Fibroblast of the conjunctiva (primary cell): ENCODE results near the gene PPP1R17.

ENCODE experiments used
- DNase-seq: peaks from one replicate; pipeline ENCODE4 v3.0.0-alpha.2; 2010; ENCODE audit warnings: low read depth

PPP1R17 gene

DNA sequence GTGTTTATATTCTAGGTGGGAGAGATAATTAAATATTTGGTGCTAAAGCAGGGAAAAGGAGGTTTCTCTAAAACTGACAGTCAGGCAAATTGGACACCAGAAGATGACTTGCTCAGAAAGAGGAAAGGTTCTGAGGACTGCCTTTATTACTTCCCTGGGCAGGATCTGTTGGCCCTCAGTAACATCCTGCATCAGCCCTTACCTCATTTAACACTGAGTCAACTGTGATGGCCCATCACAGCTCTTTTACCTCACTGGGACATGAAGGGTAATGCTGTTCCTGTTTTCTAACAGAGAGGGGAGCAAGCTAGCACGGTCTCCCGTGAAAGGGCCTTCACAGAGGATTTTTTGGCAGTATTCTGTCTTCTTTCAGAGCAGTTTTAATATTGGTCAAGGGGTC, 12.0 kb downstream of the PPP1R17 start:
- DNase-seq: no peak

DNA sequence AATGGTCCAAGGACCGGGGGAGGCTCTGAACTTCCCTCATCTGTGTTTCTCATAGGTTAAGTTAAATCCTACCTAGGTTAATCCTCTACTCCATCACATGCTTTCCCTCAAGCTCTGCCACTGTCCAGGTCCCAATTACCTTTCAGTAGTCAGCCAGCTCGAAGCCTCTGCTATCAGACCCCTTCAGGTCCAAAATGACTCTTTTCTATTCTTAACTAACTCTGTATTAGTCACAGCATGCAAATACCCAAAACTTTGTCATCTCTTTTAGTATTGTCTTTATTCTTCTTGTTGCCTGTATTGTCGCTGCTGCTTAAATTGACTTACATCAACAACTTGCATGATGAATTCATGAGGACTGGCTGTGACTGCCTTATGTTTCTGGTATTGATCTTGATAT, 15.3 kb downstream of the PPP1R17 start:
- DNase-seq: no peak

- DNase-seq: no peak
Observed at GRCh38 chr7:31705377-31705776, 18.4 kb downstream of the PPP1R17 start.

GRCh38 chr7:31707089-31707488, 20.1 kb downstream of the PPP1R17 start:
- no peak for DNase-seq

GRCh38 chr7:31710171-31710570, 23.2 kb downstream of the PPP1R17 start:
- DNase-seq: no peak

DNA sequence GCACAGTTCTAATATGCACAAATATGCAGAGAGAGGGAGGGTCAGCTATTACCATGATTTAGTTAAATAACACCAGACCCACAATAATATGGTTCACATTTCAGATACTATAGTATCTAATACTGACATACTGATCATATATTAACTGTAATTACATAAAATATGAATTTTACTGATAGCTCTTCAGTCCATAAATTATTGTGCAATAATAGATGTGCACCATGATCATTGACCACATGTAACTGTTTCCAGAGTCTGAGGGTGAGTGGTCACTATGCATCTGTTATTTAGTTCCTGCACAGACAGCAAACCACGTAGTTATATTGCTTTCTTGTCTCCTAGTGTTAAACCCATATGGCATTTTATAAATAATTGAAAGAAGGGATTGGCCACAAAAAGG, 29.3 kb downstream of the PPP1R17 start:
- no peak for DNase-seq

- DNase-seq: no peak
Observed at GRCh38 chr7:31720366-31720765, 33.4 kb downstream of the PPP1R17 start.

DNA sequence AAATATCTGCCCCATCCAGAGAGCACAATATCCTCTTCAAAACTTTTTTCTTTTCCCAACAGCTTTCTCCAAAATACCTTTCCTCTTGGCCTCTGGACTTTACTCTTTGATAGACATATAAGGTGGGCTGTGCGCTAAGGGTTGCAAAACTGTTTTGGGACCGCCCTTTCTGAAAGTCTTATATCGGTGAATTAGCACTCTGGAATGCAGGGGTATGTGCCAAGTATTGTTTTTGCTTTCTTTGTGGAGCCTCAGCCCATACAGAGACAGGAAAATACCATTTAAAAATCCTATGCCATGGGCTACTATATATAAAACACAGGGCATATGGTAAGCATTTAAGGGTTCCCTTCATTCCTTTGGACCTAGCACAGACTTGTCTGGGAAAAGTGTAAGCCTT, 37.7 kb downstream of the PPP1R17 start:
- DNase-seq: no peak

GRCh38 chr7:31729195-31729804, 42.3 kb downstream of the PPP1R17 start:
- no peak for DNase-seq

DNA sequence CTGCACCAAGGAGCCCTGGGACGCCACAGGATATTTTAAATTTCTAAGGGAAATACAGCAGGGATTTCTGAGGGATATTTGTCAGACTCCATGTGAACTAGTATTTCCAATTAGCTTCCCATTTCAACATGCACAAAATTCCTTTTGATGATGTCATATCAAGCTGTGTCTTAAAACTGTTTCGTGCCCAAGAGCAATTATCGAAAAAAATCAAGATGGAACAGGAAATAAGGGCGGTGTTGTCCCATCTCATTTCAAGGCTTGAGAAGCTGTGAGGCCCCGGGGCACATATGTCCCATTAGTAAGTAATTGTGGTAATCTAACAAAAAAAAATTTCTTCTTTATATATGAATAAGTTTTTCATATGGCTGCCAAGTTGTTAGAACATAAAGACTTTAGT, 47.4 kb downstream of the PPP1R17 start:
- no peak for DNase-seq

DNA sequence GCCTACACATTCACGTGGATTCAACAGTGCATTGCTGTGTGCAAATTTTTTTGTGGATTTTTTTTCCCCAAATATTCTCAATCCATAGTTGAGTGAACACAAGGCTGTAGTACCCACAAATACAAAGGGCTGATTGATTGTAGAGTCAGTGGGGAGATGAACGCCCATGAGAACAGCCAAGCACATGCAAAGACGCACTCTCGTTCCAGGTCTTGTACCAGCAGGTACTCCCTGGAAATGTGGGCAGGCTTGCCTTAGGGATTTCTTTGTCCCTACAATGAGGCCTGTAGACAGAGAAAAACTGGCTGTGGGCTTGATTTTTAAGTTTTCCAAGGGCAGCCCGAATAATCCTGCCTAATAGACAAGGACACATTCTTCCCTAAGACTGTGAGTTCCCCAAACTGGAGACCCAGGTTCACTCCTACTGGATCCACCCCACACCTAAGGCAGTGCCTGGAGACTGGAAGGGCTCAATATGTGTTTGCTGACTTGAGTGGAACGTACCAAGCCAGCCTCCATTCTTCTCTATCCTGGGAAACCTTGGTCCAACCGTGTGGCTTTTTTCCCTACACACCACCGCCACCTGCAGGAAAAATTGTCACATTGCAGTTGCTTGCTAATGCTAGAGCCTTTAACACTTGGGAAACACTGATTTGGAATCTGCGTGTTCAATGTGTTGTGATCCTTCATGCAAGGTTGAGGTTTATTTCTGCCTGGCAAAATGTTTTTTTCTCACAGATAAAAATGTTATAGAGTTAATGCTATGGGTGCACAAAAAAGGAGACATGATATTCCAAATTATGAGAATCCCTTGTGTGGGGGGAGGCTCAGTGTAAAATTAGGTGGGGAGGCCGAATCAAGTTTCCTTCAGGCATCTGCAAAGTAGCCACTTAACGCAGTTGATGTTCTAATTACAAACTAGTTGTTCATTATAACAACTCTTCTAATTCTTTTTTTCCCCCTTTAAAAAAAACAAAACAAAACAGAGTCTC, 49.3 kb downstream of the PPP1R17 start:
- DNase-seq: peak; percentile 34

DNA sequence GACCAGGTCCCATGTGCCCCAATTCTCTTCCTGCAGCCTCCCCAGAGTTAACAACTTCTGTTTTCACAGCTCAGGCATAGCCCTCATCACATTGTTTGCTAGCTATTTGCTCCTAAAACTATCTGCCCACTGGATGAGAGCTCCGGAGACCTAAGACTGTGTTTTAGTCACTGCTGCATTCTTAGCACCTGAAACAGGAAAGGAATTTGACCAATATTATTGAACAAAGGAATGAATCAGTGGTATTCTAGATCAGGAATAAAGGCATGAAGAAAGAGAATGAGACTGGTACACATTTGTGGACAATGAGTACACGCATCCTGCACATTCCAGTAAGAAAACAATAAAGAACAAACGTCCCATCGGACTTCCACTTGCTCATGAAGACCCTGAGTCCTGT, 54.8 kb downstream of the PPP1R17 start:
- no peak for DNase-seq

DNA sequence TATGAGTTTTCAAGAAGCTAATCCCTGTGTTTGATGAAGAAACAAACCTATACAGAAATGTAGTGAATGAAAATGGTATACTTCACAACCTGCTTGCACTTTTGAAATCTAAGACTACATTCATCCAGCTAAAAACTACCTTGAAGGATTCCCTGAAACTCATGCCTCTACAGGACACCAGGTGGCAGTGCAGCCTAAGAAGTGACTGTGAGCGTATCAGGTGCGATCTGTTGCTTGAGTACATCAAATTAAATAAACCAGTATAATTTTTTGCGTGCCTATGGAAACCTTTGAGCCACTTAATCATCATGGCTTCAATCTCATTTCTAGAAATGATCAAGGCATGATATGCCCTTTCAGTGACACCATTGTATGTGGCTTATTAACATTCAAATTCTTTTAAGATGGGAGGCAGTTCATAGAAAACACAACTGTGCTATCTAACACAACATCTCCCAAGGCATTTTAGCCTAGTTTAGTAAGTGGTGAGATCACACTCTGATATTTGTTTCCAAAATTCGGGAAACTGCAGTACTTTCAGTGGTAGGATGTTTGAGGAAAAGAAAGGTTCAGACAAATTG, 57.4 kb downstream of the PPP1R17 start:
- peak; percentile 49 for DNase-seq

- no peak for DNase-seq
Observed at GRCh38 chr7:31747553-31747952, 60.5 kb downstream of the PPP1R17 start.

DNA sequence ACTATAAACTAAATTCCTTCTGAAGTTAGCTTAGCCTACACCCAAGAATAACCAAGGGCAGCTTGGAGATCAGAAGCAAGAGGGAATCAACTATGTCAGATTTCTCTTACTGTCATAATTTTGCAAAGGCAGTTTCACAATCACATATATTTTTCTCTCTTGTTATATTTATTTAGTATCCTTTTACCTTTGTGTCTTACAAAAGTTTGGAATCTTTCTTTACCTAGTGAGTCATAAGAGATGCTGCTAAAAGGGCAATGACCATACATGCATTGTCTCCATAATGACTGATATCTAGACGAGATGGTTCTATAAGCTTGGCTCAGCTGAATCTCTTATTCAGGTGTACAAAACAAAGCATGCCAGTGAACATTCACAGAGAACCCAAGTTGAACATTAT, 61.1 kb downstream of the PPP1R17 start:
- no peak for DNase-seq

DNA sequence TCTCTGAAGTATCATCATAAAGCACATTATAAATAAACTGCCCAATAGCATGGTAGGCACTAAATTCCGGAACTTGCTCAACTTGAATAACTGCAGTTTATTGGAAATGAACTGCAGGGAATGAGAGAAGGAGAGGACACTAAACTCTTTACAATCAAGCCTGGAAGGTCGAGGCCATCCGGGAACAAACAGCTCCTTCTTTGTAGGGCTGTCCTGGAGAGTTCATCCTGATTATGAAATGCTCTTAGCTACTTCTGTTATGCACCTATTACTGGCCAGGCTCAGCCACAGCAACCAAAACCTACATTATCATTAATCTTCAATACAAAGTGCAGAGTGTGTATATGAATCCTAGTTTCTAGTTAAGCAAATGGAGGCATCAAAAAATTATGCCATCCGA, 64.7 kb downstream of the PPP1R17 start:
- DNase-seq: no peak
